ENCODE data around the gene MFN2.

MFN2 gene

DNA sequence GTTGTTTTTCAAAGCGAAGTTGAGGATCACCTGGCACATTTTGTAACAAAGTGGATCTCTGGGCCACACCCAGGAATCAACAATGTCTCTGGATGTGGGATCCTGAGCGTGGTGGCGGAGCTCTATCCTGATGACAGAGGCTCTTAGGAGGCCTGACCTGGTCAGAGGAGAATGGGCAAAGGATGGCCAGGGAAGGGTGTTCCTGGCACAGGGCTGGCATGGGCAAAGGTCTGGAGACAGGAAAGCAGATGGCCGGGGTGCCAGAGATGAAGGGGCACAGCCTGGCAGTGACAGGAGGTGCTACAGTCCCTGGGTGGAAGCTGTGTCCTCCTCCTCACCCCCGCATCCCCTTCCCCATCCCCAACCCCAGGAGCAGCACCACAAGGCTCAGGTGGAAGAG is 20.0 kb upstream of the MFN2 start:
- no peak for DNase-seq (ENCODE audit: low spot score)

DNA sequence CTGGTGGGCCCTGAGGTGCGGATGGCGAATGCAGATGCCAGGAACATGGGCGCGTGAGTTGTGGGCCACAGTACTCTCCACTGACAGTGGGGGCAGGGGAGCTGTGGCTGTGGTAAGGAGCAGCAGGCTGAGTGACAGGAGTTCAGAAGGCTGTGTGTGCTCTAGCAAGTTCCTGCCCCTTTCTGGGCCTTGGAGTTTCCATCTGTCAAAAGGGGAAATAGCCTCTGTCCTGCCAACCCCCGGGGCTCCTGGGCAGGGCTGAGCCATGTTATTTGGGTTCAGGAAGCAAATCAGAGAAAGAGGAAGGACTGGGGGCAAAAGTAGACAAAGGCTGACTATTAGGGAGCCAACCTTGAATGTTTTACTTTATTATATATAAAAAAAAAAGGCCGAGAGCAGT is 19.5 kb upstream of the MFN2 start:
- no peak for DNase-seq (ENCODE audit: low spot score)

DNA sequence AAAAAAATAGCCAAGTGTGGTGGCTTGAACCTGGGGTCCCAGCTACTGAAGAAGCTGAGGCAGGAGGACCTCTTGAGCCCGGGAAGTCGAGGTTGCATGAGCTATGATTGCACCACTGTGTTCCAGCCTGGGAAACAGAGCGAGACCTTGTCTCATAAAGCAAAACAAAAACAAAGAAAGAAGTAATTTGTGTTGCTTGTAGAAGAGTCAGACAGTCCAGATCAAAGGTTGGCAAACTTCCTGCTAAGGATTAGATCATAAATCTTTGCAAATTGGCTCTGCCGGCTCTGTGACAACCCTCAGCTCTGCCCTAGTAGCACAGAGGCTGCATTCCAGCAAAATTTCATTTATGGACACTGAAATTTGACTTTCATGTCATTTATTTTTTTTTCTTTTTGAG is 19.0 kb upstream of the MFN2 start:
- DNase-seq (ENCODE audit: low spot score): peak; percentile 85

DNA sequence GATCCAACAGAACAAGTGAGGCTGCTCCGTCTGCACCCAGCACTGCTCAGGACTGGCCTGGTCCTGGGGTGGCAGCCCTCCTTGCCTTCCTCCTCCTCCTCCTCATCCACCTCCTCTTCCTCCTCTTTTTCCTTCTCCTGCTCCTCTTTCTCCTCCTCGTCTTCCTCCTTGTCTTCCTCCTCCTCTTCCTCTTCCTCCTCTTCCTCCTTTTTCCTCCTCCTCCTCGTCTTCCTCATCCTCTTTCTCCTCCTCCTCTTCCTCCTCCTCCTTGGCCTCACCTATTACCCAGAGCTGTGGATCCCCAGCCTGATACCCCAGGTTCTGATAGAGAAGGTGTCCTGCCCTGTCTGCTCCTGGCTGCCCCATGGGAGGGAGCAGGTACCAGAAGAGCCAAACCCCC is 16.6 kb upstream of the MFN2 start:
- DNase-seq (ENCODE audit: low spot score): no peak

DNA sequence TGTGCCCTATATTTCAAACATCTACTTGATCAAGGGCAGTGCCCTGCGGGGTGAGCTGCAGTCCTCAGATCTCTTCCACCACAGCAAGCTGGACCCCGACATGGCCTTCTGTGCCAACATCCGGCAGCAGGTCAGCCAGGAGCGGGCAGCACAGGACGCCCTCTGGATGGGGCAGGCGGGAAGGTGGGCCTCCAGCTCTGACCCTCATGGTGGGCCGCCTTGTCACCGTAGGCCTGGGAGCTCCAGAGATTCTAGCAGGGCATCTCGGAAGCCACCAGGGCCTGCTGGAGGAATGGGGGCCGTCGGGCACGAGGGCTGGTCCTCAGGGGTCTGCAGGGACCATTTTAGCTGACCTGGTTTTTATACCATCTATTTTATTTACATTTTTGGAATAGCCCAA is 15.6 kb upstream of the MFN2 start:
- DNase-seq (ENCODE audit: low spot score): no peak

DNA sequence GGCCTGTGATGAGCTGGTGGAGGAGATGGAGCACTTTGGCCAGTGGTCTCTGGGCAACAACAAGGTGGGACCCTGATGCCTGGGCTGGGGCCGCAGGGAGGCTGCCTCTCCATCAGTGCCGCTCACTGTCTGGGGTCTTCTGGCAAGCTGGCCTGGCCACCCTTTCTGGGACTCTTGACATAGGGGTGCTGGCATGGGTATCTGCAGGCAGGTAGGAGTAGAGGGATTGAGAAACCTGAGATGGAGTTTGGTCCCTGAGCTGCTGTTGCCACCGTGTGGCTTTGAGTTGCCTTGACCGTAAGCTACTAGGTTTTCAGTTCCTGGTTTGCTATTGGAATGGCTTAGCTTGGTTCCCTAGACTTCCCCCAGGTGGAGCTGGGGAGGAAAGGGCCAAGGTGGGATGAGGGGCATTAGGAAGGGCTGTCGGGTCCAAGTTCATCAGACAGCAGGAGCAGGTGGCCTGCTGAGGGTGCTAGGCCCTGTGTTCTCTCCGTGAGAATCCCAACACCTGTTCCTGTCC is 13.2 kb upstream of the MFN2 start:
- DNase-seq (ENCODE audit: low spot score): no peak

DNA sequence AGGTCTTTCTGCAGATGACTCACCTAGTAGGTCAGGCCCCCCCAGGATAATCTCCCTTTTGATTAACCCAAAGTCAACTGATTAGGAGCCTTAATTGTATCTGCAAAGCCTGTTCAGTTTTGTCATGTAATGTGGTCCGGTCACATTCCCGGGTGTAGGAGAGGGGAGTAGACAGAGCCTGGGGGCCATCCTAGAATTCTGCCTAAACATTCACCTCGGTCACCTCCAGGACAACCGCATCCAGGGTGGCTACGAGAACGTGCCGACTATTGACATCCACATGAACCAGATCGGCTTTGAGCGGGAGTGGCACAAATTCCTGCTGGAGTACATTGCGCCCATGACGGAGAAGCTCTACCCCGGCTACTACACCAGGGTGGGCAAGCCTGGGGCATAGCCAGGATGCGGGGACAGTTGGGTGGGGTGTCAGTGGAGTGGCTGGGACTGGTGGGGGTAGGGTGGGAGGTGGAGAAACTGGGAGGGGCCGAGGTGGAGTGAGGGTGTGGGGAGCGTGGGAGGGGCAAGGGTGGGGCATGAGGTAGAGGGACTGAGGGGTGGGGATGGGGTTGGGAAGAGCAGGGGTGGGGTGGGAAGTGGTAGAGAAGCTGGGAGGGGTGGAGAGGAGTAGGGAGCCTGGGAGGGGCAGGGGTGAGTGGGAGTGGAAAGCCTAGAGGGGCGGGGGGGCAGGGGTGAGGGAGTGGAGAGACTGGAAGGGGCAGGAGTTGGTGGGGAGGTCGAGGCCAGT is 9.6 kb upstream of the MFN2 start:
- DNase-seq (ENCODE audit: low spot score): no peak

DNA sequence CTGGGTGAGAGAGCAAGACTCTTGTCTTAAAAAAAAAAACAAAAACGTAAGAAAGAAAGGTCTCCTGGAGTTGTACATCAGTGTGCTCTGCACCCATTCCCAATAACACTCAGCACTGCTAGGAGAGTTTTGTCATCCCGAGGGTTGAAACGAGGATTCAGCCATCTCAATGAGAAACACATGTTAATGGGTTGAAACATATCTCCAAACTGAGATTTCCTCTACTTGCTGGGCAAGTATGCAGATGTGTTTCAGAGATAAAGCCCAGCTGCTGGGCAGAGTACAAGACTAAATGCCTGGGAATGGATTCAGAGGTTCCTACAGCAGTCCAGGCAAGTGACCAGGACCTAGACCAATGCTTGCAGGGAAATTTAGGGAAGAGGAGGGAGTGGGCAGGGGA is 2.6 kb upstream of the MFN2 start:
- DNase-seq (ENCODE audit: low spot score): no peak

DNA sequence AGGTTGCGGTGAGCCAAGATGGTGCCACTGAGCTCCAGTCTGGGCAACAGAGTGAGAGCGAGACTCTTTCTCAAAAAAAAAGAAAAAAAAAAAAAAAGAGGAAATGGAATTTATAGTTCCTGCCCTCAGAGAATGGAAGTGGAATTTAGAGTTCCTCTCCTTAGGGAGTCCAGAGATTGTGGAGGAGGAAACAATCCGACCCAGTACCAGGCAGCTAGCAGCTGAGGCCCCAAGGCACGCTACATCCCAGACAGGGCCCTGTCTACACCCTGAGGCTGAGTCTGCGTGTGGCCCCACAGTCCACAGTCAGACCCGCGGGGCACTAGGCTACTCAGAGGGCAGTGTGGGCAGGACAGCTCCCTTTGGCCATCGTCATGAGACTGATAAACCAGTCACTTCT is 1.9 kb upstream of the MFN2 start:
- no peak for DNase-seq (ENCODE audit: low spot score)

DNA sequence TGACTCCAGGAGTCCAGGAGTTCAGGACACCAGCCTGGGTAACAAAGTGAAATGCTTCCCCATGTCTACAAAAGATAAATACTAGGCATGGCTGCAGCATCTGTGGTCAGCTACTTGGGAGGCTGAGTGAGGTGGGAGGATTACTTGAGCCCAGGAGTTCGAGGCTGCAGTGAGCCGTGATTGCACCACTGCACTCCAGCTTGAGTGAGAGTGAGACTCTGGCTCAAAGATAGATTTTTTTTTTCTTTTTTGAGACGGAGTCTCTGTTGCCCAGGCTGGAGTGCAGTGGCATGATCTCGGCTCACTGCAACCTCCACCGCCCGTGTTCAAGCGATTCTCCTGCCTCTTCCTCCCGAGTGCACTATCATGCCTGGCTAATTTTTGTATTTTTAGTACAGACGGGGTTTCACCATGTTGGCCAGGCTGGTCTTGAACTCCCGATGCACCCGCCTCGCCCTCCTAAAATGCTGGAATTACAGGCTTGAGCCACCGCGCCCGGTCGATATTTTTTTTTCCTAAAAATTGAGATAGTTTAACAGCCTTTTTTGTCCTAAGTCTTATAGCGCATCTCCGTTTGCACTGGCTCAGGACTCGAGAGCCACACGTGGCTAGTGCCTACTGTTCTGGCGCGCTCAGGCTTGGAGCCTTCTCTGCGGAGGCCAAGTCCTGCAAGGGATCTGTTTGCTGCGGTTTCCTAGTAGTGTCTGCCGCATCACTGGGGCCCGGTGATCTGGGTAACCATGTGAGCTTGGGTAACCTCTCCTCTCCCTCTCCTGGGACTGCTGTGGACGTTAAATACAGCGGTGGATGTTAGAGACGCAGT is 1.0 kb upstream of the MFN2 start:
- no peak for DNase-seq (ENCODE audit: low spot score)

DNA sequence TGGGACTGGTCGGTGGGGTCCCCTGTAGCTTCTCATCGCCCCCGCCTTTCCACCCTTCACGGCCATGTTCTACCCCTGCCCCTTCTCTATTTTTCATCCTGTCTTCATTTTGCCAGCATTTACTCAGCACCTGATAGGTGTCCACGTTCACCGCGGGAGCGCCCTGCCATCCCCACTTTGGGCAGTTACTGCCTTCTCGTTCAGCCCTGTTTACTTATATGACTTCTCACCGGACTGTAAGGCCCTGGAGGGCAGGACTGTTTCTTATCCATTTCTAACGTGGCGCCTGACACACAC is 380 bp downstream of the MFN2 start:
- DNase-seq (ENCODE audit: low spot score): no peak

DNA sequence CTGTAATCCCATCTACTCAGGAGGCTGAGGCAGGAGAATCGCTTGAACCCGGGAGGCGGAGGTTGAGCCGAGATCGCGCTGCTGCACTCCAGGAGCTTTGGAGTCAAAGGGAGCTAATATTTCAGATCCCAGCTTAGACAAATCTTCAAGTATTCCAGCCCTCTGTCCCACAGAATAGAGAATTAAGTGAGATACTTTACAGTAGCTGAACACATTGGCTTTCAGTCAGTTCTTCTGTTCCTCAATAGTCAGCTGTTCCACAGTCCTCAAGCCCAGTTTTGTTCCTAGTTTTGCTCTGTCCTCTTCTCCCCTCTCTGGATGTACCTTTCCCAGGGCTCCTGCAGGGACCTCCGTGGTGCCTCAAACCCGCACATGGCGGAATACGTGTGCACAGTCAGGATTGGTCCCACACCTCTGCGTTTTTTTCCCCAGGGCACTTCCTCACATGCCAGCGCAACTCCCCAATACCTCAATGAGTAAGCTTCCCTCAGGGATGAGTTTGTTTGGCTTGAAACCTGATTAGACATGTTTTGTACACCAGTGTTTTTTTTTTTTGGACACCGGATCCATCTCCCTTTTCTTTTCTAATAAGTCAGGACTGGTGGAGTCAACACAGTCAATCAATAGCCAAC is 1.2 kb downstream of the MFN2 start:
- no peak for DNase-seq (ENCODE audit: low spot score)

DNA sequence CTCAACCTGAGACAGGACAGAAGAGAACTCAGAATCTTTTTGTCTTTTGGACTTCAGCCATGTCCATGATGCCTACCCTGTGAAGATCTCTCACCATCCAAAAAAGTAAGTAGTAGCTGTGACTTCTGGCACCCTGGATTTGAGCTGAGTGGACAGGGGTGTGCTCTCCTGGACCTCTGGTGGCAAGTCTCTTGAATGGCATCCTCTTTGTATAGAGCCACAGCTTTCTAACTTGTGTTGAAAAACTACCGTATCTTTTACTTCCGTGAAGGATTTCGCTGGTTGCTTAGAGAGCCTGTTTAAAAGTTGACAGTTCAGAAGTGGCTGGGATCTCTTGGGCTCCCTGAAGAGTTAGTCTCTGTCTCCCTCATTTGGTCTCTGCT is 1.8 kb downstream of the MFN2 start:
- DNase-seq (ENCODE audit: low spot score): no peak

DNA sequence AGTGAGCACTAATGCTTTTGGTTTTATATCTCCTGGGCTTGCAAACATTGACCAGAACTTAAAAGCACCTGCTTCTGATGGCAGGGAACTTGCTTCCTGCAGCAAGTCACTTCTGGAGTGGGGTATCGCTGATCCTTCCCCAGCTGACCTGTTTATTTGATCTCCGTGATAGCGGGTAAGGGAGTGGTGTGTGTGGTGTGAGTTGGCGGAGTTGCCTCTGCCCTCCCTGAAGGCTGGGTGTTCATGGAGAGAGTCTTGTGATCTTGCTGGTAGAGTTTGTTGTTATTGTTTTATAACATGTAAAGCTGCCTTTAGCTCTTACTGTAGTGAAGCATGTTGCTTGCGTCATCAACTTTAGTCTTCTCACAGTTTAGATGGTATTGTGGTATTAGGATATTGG is 3.9 kb downstream of the MFN2 start:
- no peak for DNase-seq (ENCODE audit: low spot score)

DNA sequence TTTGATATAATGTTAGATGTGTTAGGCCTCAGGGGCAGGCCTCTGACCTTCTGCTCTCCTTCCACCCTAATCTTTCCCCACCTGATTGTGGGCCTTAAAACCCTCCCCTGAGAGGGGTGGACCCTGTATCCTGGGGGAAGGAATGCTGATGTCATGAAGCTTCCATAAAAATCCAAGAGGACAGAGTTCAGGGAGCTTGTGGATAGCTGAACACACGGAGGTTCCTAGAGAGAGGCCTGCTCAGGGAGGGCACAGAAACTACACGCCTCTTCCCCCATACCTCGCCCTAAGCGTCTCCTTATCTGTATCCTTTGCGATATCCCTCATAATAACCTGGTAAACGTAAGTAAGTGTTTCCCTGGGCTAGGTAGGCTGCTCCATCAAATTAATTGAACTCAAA is 4.3 kb downstream of the MFN2 start:
- DNase-seq (ENCODE audit: low spot score): no peak

DNA sequence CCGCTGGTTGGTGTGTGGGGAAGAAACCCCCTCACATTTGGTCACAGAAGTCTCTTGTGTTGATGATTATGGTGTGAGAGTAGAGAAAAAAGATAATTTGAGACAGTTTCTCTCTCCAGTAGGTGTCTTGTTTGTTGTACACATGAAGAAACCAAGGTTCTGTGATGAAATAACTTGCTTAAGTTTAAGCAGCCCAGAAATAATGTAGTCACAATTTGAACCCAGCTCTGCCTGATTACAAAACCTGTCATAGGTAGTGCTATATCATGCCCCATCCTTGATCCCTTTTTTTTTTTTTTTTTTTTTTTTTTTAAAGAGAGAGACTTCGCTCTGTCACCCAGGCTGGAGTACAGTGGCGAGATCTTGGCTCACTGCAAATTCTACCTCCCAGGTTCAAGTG is 4.9 kb downstream of the MFN2 start:
- no peak for DNase-seq (ENCODE audit: low spot score)

DNA sequence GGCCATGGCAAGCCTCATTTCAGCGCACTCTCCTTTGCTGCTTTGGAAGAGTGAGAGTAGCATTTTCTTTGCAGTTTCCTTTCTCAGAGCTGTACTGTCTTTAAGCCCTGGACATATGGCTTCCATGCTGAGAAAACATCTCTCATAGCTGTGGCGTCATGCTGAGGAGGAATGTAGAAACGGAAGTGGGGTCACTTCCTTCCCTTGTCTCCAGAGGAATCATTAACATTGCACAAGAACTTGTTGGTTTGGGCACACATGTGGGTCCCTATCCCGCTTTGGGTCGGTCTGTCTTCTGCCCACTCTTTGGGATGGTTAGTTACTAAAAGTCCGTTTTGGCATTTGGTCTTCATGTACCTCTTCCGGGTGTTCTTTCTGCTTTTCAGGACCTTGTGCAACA is 5.6 kb downstream of the MFN2 start:
- DNase-seq (ENCODE audit: low spot score): no peak

DNA sequence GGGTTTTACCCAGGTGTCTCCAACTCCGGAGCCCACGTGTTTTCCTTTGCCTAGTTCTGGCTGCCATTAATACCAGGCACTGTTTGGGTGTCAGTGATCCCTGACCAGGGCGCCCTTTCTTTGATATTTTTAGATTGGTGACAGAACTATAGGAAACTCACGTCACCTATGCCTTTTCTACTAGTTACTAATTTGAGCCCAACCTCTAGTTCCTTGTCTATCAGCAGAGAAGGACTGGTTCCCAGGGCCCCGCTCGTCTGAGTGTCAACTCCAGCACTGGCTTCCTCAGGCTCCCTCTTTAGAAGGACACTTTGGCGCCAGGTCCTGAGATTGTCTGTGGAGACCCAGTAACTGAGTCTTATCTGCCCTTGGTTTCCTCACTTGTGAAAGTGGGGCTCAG is 9.4 kb downstream of the MFN2 start:
- no peak for DNase-seq (ENCODE audit: low spot score)

DNA sequence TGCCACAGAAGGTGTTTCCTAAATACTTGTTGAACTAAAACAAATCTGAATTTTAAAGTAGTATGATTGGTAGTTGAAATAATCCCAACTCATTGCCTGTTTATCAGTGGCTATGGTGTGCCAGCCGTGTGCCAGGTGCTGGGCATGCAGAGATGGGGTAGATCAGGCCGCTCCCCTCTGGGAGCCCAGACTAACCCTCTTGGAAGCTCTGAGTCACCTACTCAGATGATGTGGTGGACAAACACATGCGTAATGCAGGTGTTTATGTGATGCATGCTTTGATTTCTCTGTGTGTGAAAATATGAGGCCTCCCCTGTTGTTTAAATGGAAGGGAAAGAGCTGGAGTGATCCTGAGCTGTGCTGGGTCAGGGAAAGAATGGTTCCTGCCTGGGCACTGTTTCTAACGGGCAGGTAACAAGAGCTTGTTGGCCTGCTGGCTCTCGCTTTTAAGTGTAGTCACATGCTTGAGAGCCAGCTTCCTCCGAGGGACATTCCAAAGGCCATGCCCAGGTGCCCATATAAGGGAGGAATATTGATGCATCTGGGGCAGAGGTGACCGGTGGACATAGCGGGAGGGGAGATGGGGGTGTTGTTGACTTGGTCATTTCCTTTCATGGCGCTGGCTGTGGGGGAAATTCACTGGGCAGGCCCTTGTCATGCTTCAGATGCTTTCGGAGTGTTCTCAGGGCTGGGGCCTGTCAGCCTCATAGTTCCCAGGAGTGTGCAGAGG is 10.2 kb downstream of the MFN2 start:
- DNase-seq (ENCODE audit: low spot score): no peak

DNA sequence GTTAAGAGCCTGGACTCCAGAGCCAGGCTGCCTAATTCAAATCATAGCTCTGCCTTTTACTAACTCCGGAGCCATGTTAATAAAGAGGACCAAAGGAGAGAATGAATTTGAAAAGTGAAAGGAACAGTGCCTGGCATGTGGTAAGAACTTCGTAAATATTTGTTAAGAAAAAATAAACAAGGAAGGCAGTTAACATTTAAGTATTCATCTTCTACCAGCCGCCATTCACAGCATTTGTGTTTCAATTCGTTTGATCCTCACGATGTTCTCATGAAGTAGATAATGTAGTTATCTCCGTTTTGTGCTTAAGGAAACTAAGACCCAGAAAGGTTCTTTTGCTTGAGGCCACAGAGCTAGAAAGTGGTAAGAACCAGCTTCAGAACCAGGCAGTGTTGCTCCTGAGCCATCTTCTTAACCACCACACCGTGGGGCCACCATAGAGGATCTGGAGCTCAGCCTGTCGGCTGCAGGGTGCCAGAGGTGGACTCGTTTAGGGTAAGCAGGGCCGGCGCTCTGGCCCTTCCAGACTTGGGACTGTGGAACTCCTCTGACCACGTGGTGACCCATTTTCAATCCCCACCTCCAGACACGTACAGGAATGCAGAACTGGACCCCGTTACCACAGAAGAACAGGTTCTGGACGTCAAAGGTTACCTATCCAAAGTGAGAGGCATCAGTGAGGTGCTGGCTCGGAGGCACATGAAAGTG is 11.9 kb downstream of the MFN2 start:
- DNase-seq (ENCODE audit: low spot score): no peak

DNA sequence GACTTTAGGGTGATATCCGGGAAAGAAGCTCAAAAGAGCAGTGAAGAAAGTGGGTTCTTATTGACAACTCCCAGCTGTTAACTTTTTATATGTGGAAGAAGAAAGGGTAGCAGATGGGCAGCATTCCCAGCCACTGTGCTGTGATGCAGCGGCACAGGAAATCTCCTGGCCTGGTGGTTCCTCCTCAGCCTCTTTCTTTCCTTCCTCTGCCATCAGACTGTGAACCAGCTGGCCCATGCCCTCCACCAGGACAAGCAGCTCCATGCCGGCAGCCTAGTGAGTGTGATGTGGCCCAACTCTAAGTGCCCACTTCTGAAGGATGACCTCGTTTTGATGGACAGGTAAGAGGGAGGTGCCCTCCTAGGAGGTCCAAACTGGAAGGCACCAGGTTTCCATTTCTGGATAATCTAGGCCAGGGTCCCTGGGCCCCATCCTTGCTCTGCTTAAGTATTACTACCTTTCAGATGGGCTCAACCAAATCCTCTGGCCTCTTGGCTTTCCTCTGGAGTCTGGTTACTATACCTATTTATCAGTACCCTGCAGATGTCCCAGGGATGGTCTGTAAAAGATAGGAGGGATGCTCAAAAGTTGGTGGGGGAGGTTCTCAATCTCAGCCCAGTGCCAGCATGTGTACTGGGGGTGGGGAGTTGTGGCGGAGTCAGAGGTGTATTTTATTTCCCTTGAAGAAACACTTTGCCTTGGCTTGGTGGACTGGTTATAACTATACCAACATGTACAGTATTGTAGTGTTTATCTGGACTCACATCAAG is 17.0 kb downstream of the MFN2 start:
- DNase-seq (ENCODE audit: low spot score): no peak

All from putamen (tissue), 1 donor.